ENCODE results near the gene ZBTB6. TPM values are rescaled to one million over a fixed set of nuclear protein-coding genes. Genes with fewer than 3 reads are reported as not detected.

The ZBTB6 gene
- polyA plus RNA-seq, 1 donor (not counting 4 experiments of a cell fraction or from before 2014, with no cell fraction given) = 7.3 TPM

- H3K27ac ChIP-seq (ENCODE audit: control insufficient read depth, insufficient read depth, low read length) = no peak overlapping the region
- no peak overlapping the region for H3K9ac ChIP-seq (ENCODE audit: control insufficient read depth, extremely low read depth, insufficient read depth, low read length)
- H3K4me2 ChIP-seq (ENCODE audit: control insufficient read depth, extremely low read depth, insufficient read depth, low read depth, low read length) = no peak overlapping the region
- peaks cover 0 to 11% of the 10 kb centered on the region in 2 experiments for H3K36me3 ChIP-seq (ENCODE audit: control insufficient read depth in 2 of 2, extremely low read depth in 1 of 2, insufficient read depth in 2 of 2, low read length in 2 of 2)
- FAIRE-seq = no peak
- no peaks in the 10 kb centered on the region for H3K27me3 ChIP-seq (ENCODE audit: control insufficient read depth, extremely low read depth, insufficient read depth, low read length)
- H3K4me1 ChIP-seq (ENCODE audit: control insufficient read depth, extremely low read depth, insufficient read depth, low read length) = peaks cover 11% of the 10 kb centered on the region
- no peaks in the 10 kb centered on the region for H3K9me3 ChIP-seq (ENCODE audit: control insufficient read depth, low read depth, low read length)
- H3K79me2 ChIP-seq (ENCODE audit: control insufficient read depth, insufficient read depth, low read length) = peaks cover 47% of the 10 kb centered on the region
- no peak overlapping the region for H2AFZ ChIP-seq (ENCODE audit: control insufficient read depth, low read length)
- TF ChIP-seq EZH2 (IDR thresholded peaks at IDR 0.05; ENCODE audit: low read length) (no peak), CTCF (optimal IDR thresholded peaks at IDR 0.05 in 1 of 3, IDR thresholded peaks at IDR 0.05 in 1 of 3, conservative IDR thresholded peaks at IDR 0.05 in 1 of 3; ENCODE audit: extremely low read depth in 1 of 3, insufficient read depth in 2 of 3, low read length in 3 of 3) (no peak)
- peaks cover 6% of the 10 kb centered on the region for H4K20me1 ChIP-seq (ENCODE audit: control insufficient read depth, extremely low read depth, insufficient read depth, low read length)
- dilution Hi-C loops (cut with MboI; ENCODE audit: extremely low pct_ligation_motif_present, low sequenced_read_pairs) = no loop called here
- DNase-seq (ENCODE audit: low read depth, low spot score) = no peak
- no peaks in the 10 kb centered on the region for H3K9me1 ChIP-seq (ENCODE audit: control insufficient read depth, extremely low read depth, insufficient read depth, low read length)
- no peak overlapping the region for H3K4me3 ChIP-seq (ENCODE audit: control insufficient read depth in 2 of 3, extremely low read depth in 1 of 3, insufficient read depth in 2 of 3, low read depth in 1 of 3, low read length in 3 of 3)
Measured at GRCh38 chr9:122955961-122956360, 42.8 kb upstream of the ZBTB6 start.

GRCh38 chr9:122954253-122954691 lies 41.1 kb upstream of the ZBTB6 start:
- Histone ChIP-seq H4K20me1 (ENCODE audit: control insufficient read depth, extremely low read depth, insufficient read depth, low read length) (peaks cover 10% of the 10 kb centered on the region), H3K9ac (ENCODE audit: control insufficient read depth, extremely low read depth, insufficient read depth, low read length) (no peak overlapping the region), H3K9me3 (ENCODE audit: control insufficient read depth, low read depth, low read length) (no peaks in the 10 kb centered on the region), H3K79me2 (ENCODE audit: control insufficient read depth, insufficient read depth, low read length) (peaks cover 64% of the 10 kb centered on the region), H3K4me1 (ENCODE audit: control insufficient read depth, extremely low read depth, insufficient read depth, low read length) (peaks cover 11% of the 10 kb centered on the region), H3K27ac (ENCODE audit: control insufficient read depth, insufficient read depth, low read length) (no peak overlapping the region), H3K27me3 (ENCODE audit: control insufficient read depth, extremely low read depth, insufficient read depth, low read length) (no peaks in the 10 kb centered on the region), H3K9me1 (ENCODE audit: control insufficient read depth, extremely low read depth, insufficient read depth, low read length) (no peaks in the 10 kb centered on the region), H2AFZ (ENCODE audit: control insufficient read depth, low read length) (no peak overlapping the region), H3K4me2 (ENCODE audit: control insufficient read depth, extremely low read depth, insufficient read depth, low read depth, low read length) (peak overlapping the region; percentile 45), H3K4me3 (ENCODE audit: control insufficient read depth in 2 of 3, extremely low read depth in 1 of 3, insufficient read depth in 2 of 3, low read depth in 1 of 3, low read length in 3 of 3) (no peak overlapping the region), H3K36me3 (ENCODE audit: control insufficient read depth in 2 of 2, extremely low read depth in 1 of 2, insufficient read depth in 2 of 2, low read length in 2 of 2) (peaks cover 0 to 7% of the 10 kb centered on the region in 2 experiments)
- no peak for FAIRE-seq
- TF ChIP-seq CTCF (optimal IDR thresholded peaks at IDR 0.05 in 1 of 3, IDR thresholded peaks at IDR 0.05 in 1 of 3, conservative IDR thresholded peaks at IDR 0.05 in 1 of 3; ENCODE audit: extremely low read depth in 1 of 3, insufficient read depth in 2 of 3, low read length in 3 of 3) (no peak), EZH2 (IDR thresholded peaks at IDR 0.05; ENCODE audit: low read length) (no peak)
- dilution Hi-C loops (cut with MboI; ENCODE audit: extremely low pct_ligation_motif_present, low sequenced_read_pairs) = no loop called here
- DNase-seq (ENCODE audit: low read depth, low spot score) = no peak

Data from keratinocyte (primary cell).